Activated CD8-positive, alpha-beta memory T cell treated with anti-CD3 and anti-CD28 coated beads, Interleukin-2, amount 50 U/mL, for 24 hours (primary cell): ENCODE data around the gene SRSF1.
A peak's percentile ranks its signal among the peaks of the same experiment; 100 is the strongest.
"Not testable (repeated sequence)": the region's sequence is repeated elsewhere in the genome, so short reads cannot be mapped to it uniquely, and the experiment has no call there.

Experiments used
- DNase-seq: peaks from one replicate; pipeline ENCODE4 v3.0.0-alpha.2; 2020; ENCODE audit errors: extremely low read depth

SRSF1 gene

DNA sequence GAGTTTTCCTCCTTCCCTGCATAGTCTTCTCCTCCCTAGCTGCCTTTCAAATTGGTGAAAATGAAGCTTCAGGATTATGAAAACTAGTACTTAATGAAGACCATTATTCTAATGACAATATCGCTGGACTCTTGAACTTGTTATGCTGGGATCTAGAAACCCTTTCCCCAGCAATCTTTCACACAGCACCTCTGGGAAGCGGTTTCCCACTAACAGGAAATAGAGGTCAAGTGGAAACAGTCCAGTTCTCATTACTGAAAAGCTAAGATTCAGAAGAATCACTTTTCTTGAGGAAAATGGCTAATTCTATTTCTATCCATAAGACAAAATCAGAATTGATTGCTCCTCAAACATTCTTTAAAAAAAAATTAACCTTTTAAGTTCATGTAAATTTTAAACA lies 17.0 kb downstream of the SRSF1 start:
- DNase-seq, result no peak

DNA sequence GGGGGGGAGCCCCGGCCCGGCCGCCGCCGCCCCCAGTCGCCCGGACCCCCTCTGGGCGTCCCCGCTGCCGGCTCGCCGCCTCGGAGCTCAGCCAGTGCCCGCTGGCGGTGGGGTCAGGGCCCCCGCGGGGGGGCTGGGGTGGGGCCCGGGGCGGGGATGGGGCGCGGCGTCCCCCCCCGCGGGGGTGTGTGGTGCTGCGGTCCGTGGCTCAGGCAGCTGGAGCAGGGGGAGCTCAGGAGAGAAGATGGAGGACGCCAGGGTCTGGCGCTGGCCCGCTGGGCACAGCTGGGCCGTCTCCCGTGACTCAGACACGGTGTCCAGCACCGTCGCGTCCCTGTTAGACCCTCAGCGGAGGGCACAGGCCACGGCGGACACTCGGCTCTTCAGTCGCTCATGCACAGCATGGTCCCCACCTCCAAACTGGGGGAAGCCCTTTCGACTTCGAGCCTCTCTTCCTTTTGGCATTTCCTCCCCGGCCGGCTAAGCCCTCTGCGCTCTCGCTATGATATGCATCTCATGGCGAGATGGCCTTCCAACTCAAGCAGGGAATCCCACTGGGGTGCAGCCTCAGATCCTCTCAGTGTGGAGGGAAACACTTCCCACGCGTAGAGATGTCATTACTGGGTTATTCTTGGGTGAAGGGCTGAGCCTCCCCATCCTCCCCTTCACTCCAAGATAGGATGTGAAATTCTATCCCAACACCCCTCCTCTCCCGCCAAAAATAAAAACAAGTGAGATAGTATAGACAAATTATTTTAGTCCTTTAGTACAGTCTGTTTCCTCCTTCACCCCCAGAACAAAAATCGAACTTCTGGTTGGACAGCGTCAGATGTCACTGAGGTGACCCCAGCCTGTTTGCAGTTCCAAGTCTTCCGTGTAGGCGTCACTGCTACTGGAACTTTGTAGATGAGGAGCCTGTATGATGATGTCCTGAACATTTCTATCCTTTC lies 18.5 kb downstream of the SRSF1 start:
- DNase-seq, result no peak

DNA sequence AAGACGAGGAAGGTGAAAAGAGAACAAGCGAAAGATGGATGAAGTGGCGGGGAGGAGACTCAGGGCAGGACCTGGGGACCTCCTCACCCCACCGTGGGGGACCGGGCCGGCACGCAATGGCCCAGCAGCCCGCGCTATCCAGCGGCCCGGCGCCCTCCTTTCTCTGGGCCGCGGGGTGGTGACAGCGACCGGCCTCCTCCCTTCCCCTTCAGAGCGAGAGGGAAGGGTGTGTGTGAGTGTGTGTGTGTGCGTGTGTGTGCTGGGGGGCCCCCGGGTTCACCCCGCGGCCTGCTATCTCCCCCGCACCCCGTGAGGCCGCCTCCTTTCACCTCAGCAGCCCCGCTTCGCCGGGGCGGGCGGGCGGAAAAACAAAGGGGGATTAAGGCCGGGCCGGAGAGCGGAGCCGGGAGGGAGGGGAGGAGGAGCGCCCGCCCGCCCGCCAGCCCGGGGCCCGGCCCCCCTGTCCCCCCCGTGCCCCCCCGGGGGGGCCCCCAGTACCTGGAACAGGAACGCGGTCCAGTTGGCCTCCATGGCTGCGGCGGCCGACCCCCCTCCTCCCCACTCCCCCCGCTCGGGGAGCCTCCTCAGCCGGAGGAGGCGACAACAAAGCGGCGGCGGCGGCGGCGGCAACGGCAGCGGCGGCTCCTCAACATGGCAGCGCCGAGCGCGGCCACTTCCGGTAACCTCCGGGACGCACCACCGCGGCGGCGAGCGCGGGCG lies 19.3 kb downstream of the SRSF1 start, which contains the start of gene VEZF1:
VEZF1 (minus strand) TSS at position 674 of the 720 bp plus-strand sequence; CDS start at position 531, 143 bp downstream.
- peak; percentile 45 for DNase-seq

DNA sequence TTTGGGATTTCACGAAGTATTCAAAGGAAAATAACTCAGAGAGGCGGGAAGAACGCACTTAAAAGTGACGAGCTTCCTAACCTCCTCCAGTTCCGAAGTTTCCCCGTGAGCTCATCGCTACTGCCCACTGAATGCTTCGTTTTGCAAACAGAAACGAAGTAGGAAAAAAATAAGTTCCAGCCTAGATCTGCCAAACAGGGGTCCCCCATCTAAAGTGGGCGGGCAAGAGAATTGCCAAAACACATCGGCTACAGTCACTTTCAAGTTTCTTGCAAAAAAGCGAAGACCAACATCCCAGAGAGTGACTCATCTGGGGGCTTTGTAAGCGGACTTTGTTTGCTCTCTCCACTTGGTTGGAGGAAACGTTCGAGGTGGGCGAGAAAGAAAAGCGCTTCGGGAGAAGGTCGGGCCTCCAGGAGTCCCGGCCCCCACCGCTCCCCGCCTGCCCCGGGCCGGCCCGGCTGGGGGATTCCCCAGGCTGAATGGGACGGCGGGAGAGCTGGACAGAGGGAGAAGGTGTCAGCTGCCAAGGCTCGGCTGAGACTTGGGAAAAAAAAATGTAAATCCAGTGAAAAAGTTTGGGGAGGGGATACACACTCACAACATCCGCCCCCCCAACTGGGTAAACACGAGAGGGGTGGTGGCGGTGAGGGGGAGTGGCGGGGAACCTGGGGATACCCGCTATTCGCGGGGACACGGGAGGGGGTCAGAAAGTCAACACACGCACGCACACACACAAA lies 20.0 kb downstream of the SRSF1 start:
- DNase-seq, result peak; percentile 25

DNA sequence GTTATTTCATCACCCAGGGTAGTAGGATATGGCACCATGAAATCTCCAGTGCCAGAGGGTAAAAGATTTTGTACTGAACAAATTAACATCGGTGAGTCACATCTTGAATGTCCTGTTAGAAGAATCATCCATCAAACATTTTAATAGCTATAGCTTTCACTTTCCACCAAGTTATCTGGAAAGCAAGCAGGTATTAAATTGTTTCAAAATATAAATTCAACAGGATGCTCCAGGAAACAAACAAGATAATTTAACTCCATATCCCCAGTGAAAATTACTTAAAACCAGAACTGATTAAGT lies 21.4 kb downstream of the SRSF1 start:
- DNase-seq, result no peak

DNA sequence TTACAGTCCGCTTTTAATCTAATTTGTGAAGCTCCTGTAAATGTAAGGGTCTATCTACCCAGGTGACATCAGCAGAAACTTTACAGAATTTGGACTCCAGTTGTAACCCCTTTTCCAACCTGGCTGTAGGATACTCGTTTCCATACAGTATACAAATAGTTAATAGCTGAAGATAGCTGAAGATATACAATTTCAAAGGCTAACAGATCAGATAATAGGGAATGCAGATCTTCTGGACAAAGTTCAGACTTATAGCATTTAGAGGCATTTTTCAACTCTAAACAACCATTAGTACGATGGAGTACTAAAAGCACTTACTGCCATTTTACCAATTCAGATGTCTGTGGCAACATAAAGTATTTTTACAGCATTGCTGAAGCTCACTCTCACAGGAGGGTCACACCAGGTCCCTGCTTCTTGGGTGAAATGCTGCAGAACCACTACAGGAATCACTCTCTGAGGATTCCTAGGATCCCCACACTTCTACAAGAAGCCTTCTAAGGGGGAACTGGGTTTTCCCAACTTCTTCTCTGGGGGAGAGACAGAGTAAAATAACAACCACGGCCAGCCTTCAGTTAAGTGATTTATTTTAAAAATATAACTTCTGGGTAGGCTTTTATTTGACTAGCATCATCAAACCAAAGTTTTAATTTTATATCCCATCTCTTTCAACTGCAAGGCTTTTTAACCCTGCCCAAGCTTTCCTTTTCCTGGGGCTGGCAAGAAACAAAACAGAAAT lies 21.9 kb downstream of the SRSF1 start:
- DNase-seq, result no peak

DNA sequence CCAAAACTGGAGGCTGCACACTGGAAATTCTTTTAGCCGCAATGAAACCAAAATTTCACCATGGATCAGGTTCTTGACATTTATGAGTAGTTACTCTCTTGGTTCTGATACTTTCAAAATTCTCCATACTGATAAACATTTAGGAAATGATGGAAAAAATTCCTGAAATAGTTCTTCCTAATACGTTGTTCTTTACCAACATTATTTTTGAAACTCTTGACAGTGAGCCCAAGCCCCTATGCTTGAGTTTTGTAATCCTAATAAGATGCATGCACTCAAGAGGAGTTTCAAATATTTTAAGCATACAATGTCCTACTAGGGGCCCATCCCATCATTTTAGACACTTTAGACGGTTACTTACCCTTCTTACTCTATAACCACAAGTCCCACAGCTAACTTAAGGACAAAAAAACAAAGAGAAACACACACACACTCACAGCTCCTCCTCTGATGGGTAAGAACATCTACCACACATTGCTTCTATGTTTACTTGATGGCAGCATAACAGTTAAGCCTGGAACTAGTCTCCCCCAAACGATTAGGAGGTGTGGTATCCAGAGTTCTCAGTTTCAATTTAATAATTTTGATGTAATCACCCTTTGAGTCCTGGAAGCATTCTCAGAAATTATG lies 22.7 kb downstream of the SRSF1 start:
- no peak for DNase-seq

DNA sequence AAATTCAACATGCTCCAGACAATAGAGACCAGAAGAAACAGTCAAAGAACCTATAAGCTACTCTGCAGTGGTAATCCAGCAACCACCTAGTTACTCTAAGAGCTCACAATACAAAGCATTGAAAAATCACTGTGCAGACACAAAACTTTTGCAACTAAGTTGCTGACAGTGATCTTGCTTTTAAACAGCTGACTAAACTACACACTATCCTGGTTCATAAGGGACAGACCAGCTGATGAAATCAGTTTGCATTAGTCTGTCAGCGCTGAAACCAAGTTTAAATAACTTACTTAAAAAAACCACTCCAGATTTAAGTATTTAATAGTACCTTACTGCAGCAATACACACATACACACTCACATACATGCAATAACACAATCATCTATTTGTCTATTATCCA lies 23.6 kb downstream of the SRSF1 start:
- no peak for DNase-seq

DNA sequence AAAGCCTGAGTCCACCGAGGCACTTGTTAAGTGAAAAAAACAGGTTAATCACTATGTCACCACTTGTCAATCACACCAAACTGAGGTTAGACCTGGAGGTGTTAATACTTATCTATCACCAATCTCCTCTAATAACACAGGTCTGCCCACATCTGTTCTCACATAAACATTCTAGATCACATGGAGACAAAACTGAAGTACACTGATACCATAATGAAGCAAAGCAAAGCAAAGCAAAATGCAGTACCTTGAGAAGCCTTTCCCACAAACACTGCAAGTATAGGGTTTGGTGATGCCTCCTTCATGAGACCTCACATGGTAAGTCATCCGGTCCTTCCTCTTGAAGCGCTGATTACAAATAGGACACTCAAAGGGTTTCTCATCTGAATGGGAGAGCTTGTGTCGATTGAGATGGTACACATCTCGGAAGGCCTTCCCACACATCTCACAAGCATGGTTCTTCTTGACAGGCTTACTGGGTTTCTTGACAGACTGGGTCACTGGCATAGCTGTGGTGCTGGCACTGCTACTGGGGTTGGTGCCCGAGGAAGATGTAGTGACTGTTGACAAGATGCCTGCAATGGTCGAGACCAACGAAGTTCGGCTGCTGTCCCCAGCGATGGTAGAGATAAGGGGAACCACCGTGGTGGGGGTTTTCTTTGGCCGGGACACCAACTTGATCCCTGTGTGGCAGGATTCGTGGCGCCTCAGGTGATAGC lies 24.4 kb downstream of the SRSF1 start:
- DNase-seq, result no peak

DNA sequence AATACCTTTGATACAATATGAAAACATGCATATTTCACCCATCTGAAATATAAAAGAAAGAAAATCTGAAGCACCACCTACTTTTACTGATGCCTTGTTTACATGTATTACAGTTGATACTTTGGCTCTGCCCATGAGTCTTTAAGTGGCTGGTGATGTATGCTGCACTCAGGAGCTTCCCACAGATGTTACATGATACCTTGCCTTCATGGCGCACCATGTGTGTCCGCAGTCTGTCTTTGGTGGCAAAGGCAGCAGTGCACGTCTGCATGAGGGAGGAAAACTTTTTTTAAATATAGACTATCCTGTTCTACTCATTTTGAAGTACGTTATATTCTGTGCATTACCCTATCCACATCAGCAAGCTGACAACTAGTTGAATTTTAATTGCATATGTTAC lies 26.5 kb downstream of the SRSF1 start:
- no peak for DNase-seq

DNA sequence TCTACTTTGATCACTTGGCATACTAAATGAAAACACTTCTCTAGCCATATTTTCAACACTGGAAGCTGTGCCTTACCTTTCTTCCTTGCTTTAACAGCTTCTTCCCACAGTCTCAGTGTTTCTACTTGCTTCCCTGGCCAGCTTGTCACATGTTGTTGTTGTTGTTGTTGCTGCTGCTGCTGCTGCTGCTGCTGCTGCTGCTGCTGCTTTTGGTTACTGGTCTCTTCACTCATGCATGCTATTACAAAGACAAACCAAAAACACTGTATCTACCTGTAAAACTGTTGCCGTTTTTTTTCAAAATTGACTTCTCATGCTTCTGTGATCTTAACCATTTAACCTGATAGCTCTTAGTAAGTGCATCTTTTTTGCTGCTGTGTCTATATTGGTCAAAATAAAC lies 28.0 kb downstream of the SRSF1 start:
- no peak for DNase-seq

DNA sequence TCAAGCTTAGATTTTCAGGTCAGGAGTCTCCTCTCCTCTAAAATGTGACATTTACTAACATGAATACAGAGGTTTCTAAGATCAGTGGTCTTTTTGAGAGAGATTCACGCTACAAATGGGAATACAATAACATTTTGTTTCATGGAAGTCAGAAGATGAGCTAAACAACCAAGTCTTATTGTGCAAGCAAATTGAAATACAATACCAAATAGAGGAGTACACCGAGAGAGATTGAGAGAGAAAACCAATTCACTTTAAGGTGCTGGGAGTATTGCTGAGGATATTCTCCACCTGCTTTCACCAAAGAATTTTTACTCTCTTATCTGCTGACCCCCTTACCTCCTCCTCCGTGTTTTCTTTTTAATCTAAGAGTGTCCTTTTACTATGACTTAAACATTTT lies 30.5 kb downstream of the SRSF1 start:
- DNase-seq, result no peak

DNA sequence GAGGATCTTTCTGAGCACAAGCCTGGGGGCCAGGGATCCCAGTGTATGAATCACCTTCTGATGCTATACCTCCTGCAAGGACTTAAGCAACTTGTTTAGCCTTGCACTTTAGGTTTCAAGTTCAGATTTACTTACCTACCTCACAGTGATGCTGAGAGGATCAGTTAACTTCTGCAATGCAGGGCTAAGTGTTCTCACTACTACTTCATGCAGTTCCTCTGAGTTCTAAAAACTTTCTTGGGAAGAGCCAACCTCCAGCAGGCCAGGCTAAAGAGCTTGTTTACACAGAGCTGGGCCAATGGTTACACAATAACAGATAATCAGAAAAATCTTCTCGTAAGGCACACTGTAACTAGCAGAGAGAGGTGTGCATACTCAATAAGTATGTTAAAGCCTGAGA lies 32.0 kb downstream of the SRSF1 start:
- DNase-seq, result no peak

DNA sequence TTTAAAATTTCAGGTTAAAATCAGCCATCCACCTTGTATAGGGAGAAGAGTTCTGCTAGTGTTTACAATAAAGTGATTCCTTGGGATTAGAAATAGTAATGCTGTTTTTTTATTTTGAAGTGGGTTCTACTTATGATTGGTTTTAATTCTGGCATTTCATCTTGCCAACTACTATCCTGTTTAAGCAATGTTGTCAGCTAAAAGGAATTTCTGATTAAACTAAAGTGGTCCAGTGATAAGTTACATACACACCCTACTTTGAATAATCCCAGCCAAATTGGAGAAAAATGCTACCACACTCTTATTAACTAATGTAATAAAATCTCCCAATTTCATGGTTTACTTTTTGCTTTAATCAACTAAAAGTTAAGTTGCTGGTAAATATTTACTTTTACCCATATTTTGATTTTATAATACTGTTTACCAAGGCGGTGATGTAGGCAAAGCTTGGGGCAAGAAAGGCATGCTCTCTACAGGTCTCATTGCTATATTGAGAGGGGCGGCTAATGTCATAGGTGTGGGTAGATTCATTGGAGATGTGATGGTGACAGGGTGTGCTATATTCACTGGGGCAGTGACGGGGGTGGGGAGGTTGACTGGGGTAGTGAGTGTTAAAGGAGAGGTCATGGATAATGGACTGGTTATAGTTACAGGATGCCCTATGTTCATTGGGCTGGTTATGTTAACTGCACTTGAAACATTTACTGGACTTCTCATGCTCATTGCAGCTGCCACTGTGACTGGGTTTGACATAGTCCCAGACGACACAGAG lies 32.8 kb downstream of the SRSF1 start:
- DNase-seq, result not testable (repeated sequence)

DNA sequence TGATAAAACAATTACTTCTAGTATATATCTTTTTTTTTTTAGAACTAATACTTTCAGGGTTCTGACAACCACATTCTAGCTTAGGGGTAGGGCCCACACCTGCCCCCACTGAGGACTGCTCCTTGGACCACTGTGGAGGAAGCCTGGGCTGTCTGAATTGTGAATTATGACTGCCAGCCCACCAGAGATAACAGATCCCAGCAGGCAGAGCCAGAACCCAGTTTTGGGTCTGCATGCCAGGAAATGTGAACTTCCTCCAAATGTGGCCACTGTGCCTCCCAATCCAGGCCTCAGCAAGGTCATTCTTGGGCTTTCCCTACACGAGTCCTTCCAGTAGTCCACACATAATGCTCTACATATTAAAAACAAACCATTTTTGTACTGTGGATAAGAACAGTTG lies 34.9 kb downstream of the SRSF1 start:
- no peak for DNase-seq

DNA sequence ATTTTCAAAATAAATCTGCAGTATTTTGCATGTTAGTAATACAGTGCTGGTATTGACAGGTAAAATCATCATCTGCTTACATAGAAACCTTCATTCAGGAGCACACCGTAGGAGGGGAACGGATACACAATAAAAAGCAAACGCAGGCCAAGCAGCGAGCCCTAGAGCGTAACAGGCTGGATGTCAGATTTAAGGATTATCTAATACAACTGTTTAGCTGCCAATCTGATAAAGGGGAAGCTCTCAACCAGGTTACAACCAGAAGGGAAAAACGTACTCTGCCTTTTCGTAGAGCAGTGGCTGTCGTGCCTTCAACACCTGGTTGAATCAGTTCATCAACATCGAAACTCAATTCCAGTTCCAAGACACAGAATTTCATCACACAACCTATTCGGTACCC lies 35.5 kb downstream of the SRSF1 start:
- no peak for DNase-seq

DNA sequence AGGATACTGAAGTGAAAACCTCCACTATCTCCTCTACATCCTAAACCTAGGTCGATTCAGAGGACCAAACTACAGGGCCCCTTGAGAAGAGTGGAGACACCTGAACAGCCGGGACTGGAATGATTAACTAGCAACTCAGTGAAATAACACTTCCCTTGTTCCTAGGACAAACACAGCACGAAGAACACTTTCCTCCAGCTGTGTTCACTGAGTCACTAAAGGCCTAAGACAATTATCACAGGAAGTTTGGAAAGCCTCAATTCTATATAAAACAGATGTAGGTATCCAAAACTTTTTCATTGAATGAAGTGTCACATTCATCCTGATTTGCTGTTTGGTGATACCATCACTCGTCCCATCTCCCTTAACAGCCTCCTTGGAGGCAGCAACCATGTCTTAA lies 36.3 kb downstream of the SRSF1 start:
- no peak for DNase-seq

DNA sequence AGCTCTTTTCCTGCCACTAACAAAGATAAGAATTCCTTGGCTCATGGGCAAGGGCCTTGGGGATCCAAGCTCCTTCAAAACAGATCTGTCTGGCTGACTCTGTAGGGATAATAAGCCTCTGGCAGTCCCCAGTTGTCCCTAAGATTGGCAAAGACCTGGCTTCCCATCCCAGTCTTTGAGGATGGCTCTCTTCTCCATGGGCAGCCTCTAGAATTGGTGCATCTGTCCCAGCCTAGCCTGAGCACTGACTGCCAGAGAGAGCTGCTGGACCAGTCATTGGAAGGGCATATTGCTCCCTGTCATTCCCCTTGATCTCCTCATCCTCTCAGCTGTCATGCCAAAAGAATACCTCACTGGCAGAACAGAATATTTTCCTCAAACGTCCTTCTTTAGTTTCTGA lies 38.6 kb downstream of the SRSF1 start:
- no peak for DNase-seq

DNA sequence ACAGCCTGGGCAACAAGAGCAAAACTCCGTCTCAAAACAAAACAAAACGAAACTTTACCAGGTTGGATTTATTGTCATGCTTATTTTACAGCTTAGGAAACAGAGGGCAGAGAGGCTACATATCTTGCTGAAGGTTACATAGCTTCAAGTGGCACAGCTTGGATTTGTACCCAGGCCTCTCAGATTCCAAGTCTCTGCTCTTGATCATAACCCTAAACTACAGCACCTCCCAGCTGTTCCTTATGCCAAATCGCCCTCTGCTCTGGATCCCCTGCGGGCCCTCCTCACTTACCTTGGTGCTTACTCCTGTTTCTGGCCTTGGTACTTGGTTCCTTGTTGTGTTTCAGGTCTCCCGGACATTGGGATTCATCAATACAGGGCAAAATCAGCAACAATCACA lies 40.2 kb downstream of the SRSF1 start:
- DNase-seq, result no peak

DNA sequence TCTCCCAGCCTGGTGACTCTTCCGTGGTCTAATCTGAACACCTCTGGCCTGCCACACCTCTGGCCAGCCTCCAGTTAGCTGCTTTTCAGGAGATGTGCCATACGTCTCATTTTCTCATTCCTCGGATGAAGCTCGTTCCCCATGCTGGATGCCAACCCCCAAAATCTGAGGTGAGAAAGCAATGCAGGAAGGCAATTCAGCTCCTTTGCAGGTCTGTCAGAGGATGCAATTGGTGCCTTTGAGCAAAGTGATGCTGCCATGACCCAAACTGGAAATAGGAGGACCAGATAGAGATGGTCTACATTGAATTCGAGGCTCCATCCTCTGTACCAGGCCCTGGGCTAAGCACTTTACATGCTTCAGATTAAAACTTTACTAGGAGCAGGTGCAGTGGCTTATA lies 40.8 kb downstream of the SRSF1 start:
- no peak for DNase-seq
